ENCODE results near the gene GSDMA.

GRCh38 chr17:40018211-40019121, 55.7 kb downstream of the GSDMA start:
- TF ChIP-seq POLR2A (IDR thresholded peaks at IDR 0.05; ENCODE audit: low read length) (no peak), GATA1 (IDR thresholded peaks at IDR 0.05; ENCODE audit: low read depth, low read length) (no peak)
